GM23338 (cell line): Measurements from ENCODE around the gene SMAGP. TPM values are rescaled to one million over a fixed set of nuclear protein-coding genes. Genes with fewer than 3 reads are reported as not detected.
"Not testable (repeated sequence)": the region's sequence is repeated elsewhere in the genome, so short reads cannot be mapped to it uniquely, and the experiment has no call there.

ENCODE experiments used
- ATAC-seq: fragments of 200-7000 bp; cut with Tn5 transposase; 3 replicates; pipeline ENCODE4 v1.9.1; 2020
- DNase-seq: peaks from one replicate; pipeline ENCODE4 v3.0.0-alpha.2; 2015; ENCODE audit warnings: low spot score
- H2AFZ ChIP-seq: fragments of 200-600 bp; sonication (generic); 2 replicates; pipeline ENCODE4 v1.8.0; 2016; ENCODE audit warnings: antibody characterized with exemption, mild to moderate bottlenecking, moderate library complexity
- H3F3A ChIP-seq: fragments of 200-600 bp; sonication (generic); replicated peaks from 2 replicates; pipeline ENCODE4 v1.8.0; 2017; ENCODE audit warnings: antibody characterized with exemption, mixed run types, low read depth
- H3K27ac ChIP-seq: fragments of 200-600 bp; sonication (generic); 2 replicates; pipeline ENCODE4 v1.6.1; 2016; ENCODE audit warnings: low read depth
- H3K27me3 ChIP-seq: fragments of 200-600 bp; sonication (generic); 2 replicates; pipeline ENCODE4 v1.8.0; 2016; ENCODE audit warnings: mild to moderate bottlenecking, mixed run types, moderate library complexity; ENCODE audit not compliant: insufficient read depth
- H3K36me3 ChIP-seq: fragments of 200-600 bp; sonication (generic); 2 replicates; pipeline ENCODE4 v1.8.0; 2016; ENCODE audit warnings: mild to moderate bottlenecking; ENCODE audit not compliant: insufficient read depth
- H3K4me1 ChIP-seq: fragments of 200-600 bp; sonication (generic); 2 replicates; pipeline ENCODE4 v1.8.0; 2016; ENCODE audit warnings: mild to moderate bottlenecking, moderate library complexity; ENCODE audit not compliant: insufficient read depth
- H3K4me2 ChIP-seq: fragments of 200-600 bp; sonication (generic); 2 replicates; pipeline ENCODE4 v1.7.1; 2017; ENCODE audit warnings: mixed run types
- H3K4me3 ChIP-seq: fragments of 200-600 bp; sonication (generic); 2 replicates; pipeline ENCODE4 v1.6.1; 2016; ENCODE audit warnings: mixed run types
- H3K79me2 ChIP-seq: fragments of 200-600 bp; sonication (generic); replicated peaks from 2 replicates; pipeline ENCODE4 v1.8.0; 2017; ENCODE audit warnings: mild to moderate bottlenecking; ENCODE audit not compliant: insufficient read depth
- H3K9me2 ChIP-seq: fragments of 200-600 bp; sonication (generic); 2 replicates; pipeline ENCODE4 v1.8.0; 2017; ENCODE audit not compliant: insufficient read depth
- H4K20me1 ChIP-seq: fragments of 200-600 bp; sonication (generic); replicated peaks from 2 replicates; pipeline ENCODE4 v1.8.0; 2017; ENCODE audit warnings: mild to moderate bottlenecking; ENCODE audit not compliant: insufficient read depth
- H3K27ac Mint-ChIP-seq: 2 replicates; pipeline ENCODE4 v1.8.0; 2020; ENCODE audit warnings: inconsistent platforms, mild to moderate bottlenecking, moderate library complexity, mixed read lengths
- H3K27me3 Mint-ChIP-seq: 3 replicates; pipeline ENCODE4 v1.8.0; 2022; ENCODE audit warnings: low read depth, mild to moderate bottlenecking, moderate library complexity, mixed read lengths, inconsistent platforms; ENCODE audit not compliant: insufficient read depth, poor library complexity
- H3K36me3 Mint-ChIP-seq: 3 replicates; pipeline ENCODE4 v1.8.0; 2021; ENCODE audit warnings: low read depth, mild to moderate bottlenecking, inconsistent platforms, moderate library complexity, mixed read lengths
- H3K4me1 Mint-ChIP-seq: 3 replicates; pipeline ENCODE4 v1.8.0; 2020; ENCODE audit warnings: mild to moderate bottlenecking, inconsistent platforms, mixed read lengths
- H3K4me3 Mint-ChIP-seq: 3 replicates; pipeline ENCODE4 v1.8.0; 2021; ENCODE audit warnings: moderate library complexity, mild to moderate bottlenecking, inconsistent platforms, mixed read lengths
- H3K9me3 Mint-ChIP-seq: 3 replicates; pipeline ENCODE4 v1.8.0; 2020; ENCODE audit warnings: moderate library complexity, mild to moderate bottlenecking, inconsistent platforms, mixed read lengths
- CREB1 ChIP-seq: fragments of 250-450 bp; sonication (Bioruptor Pico); IDR thresholded peaks from 2 replicates; pipeline ENCODE4 v1.5.0; 2020; ENCODE audit warnings: low read depth, mild to moderate bottlenecking, moderate library complexity
- EZH2phosphoT487 ChIP-seq: fragments of 200-600 bp; sonication (generic); IDR thresholded peaks from one replicate; pipeline ENCODE4 v1.8.1; 2018; ENCODE audit warnings: antibody characterized with exemption; ENCODE audit not compliant: unreplicated experiment
- NANOG ChIP-seq: IDR thresholded peaks from 2 replicates; pipeline ENCODE4 v1.6.1; 2016; ENCODE audit warnings: antibody characterized with exemption, borderline replicate concordance
- STAT1 ChIP-seq: IDR thresholded peaks from one replicate; pipeline ENCODE4 v1.6.1; 2016; ENCODE audit warnings: antibody characterized with exemption; ENCODE audit not compliant: unreplicated experiment
- ZNF331 ChIP-seq: fragments of 250-450 bp; sonication (Bioruptor Pico); IDR thresholded peaks from 2 replicates; pipeline ENCODE4 v1.5.0; 2020; ENCODE audit warnings: low read depth, mild to moderate bottlenecking, moderate library complexity
- polyA plus RNA-seq: library from polyadenylated mRNA; unstranded; fragments of >200 nt; fragmentation: Nextera tagmentation; extraction: Ambion mirVana; gene quantifications from 2 replicates; pipeline ENCODE4 v1.2.1, GENCODE V29; 2016
- total RNA-seq: library from RNA; depleted of rRNA; stranded (reverse); fragments of >200 nt; shearing (Covaris generic); gene quantifications from 2 replicates; pipeline ENCODE4 v1.2.3, GENCODE V29; 2014
- TF ChIP-seq, protein P1 (sequence below), 2 experiments: fragments of 200-600 bp in 1 of 2; sonication (generic) in 1 of 2; conservative IDR thresholded peaks; 2 replicates each; pipeline versions ENCODE4 v1.5.1 to v1.6.1; 2016 to 2017; ENCODE audit warnings: antibody characterized with exemption in 2 of 2, low read depth in 2 of 2, mild to moderate bottlenecking in 2 of 2, moderate library complexity in 1 of 2
- TF ChIP-seq, protein P2 (sequence below): fragments of 250-450 bp; sonication (Bioruptor Pico); IDR thresholded peaks from 2 replicates; pipeline ENCODE4 v1.5.0; 2020; ENCODE audit warnings: mild to moderate bottlenecking, moderate library complexity
- TF ChIP-seq, protein P3 (sequence below): IDR thresholded peaks from one replicate; pipeline ENCODE4 v1.6.1; 2018; ENCODE audit warnings: antibody characterized with exemption; ENCODE audit not compliant: unreplicated experiment

The SMAGP gene
- total and polyA plus RNA-seq, 2 experiments from 2014 or later = 4.7 to 8.2 TPM

DNA sequence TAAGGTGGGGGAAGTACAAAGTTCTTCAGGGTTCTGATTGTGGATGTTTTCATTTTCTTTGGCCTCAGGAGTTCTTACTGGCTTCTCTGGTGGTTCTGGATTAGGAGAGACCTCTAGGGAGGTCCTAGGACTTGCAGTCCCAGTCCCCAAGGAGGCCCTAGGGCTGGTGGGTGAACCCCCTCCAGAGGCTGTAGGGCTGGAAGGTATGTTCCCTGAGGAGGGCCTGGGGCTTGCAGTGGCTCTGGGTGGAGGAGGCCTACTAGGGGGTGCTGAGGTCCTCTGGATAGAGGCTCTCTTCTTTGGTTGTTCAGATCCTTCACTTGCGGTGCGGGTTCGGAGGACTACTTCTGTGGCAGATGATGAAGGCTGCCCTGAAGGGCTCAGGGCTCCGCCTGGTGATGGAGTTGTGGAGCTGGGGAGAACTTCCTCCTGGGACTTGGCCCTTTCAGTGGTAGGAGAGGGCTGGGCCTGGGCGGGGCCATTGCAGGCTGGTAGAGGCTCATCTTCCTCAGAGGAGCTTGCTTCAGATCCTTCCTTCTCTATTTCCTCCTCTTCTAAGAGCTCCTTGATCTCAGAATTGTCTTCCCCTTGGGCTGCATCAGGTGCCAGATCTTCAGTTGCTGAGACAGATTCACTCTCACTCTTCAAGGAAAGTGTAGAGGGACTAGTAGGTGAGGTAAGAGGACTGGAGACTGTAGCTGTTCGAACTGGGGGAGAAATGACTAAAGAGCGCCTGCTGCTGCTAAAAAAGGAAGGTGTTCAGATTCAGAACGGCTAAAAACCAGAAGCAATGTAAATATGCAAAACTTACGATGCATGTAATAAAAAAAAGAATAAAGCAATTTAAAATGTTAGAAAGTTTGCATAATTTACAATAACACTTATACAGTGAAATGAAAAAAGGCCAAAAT is 21.6 kb upstream of the SMAGP start:
- H3K4me2 ChIP-seq, H3K4me1 Mint-ChIP-seq, H3K4me3 ChIP-seq, H3F3A ChIP-seq, H3K79me2 ChIP-seq, ATAC-seq, H3K36me3 Mint-ChIP-seq, H3K27ac Mint-ChIP-seq, H3K27me3 Mint-ChIP-seq, H3K4me3 Mint-ChIP-seq, H4K20me1 ChIP-seq, H3K9me3 Mint-ChIP-seq, H3K9me2 ChIP-seq, H2AFZ ChIP-seq, H3K27ac ChIP-seq, H3K4me1 ChIP-seq, H3K36me3 ChIP-seq, H3K27me3 ChIP-seq, DNase-seq: not testable (repeated sequence)
- TF ChIP-seq, protein P1, sequence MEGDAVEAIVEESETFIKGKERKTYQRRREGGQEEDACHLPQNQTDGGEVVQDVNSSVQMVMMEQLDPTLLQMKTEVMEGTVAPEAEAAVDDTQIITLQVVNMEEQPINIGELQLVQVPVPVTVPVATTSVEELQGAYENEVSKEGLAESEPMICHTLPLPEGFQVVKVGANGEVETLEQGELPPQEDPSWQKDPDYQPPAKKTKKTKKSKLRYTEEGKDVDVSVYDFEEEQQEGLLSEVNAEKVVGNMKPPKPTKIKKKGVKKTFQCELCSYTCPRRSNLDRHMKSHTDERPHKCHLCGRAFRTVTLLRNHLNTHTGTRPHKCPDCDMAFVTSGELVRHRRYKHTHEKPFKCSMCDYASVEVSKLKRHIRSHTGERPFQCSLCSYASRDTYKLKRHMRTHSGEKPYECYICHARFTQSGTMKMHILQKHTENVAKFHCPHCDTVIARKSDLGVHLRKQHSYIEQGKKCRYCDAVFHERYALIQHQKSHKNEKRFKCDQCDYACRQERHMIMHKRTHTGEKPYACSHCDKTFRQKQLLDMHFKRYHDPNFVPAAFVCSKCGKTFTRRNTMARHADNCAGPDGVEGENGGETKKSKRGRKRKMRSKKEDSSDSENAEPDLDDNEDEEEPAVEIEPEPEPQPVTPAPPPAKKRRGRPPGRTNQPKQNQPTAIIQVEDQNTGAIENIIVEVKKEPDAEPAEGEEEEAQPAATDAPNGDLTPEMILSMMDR (conservative IDR thresholded peaks at IDR 0.05; ENCODE audit: low read depth in 2 of 2) = peak in 1 of 2 experiments; percentile 24; a peak in 2 of 4 replicates

DNA sequence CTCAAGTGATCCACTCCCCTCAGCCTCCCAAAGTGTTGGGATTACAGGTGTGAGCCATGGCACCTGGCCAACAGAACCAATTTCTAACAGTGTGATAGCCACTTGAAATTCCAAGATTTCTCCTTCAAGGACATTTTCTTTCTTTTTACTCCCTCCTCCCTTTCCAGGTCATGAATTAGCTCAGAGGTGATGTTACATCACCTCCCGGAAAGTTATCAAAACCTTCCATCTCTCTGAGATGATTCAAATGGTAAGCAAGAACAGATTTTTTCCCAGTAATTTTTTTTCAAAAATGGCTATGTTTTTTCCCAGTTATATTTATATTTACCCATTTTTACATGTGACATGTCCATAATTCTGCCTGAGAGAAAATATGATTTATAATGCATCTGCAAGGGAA is 15.6 kb upstream of the SMAGP start:
- no peak overlapping the region for H3K4me3 ChIP-seq
- H3K27ac ChIP-seq = no peak overlapping the region
- H3K9me3 Mint-ChIP-seq = no peaks in the 10 kb centered on the region
- peaks cover 1% of the 10 kb centered on the region for H3K27me3 Mint-ChIP-seq
- H3K36me3 Mint-ChIP-seq = no peaks in the 10 kb centered on the region
- no peaks in the 10 kb centered on the region for H3K36me3 ChIP-seq
- H3K4me1 ChIP-seq = no peaks in the 10 kb centered on the region; the same call in 1 of the 2 replicates
- no peak for DNase-seq
- no peaks in the 10 kb centered on the region for H3K79me2 ChIP-seq
- H3F3A ChIP-seq = no peaks in the 10 kb centered on the region
- no peak overlapping the region for H3K27ac Mint-ChIP-seq
- H3K9me2 ChIP-seq = no peaks in the 10 kb centered on the region
- H3K4me2 ChIP-seq = no peak overlapping the region
- H3K27me3 ChIP-seq = no peaks in the 10 kb centered on the region
- H2AFZ ChIP-seq = no peak overlapping the region
- ATAC-seq = no peak
- no peak overlapping the region for H3K4me3 Mint-ChIP-seq
- H4K20me1 ChIP-seq = no peaks in the 10 kb centered on the region
- no peaks in the 10 kb centered on the region for H3K4me1 Mint-ChIP-seq
- TF ChIP-seq NANOG (no peak), STAT1 (no peak), ZNF331 (no peak), CREB1 (CRISPR knock-in tag) (no peak), EZH2phosphoT487 (no peak)
- TF ChIP-seq, protein P2, sequence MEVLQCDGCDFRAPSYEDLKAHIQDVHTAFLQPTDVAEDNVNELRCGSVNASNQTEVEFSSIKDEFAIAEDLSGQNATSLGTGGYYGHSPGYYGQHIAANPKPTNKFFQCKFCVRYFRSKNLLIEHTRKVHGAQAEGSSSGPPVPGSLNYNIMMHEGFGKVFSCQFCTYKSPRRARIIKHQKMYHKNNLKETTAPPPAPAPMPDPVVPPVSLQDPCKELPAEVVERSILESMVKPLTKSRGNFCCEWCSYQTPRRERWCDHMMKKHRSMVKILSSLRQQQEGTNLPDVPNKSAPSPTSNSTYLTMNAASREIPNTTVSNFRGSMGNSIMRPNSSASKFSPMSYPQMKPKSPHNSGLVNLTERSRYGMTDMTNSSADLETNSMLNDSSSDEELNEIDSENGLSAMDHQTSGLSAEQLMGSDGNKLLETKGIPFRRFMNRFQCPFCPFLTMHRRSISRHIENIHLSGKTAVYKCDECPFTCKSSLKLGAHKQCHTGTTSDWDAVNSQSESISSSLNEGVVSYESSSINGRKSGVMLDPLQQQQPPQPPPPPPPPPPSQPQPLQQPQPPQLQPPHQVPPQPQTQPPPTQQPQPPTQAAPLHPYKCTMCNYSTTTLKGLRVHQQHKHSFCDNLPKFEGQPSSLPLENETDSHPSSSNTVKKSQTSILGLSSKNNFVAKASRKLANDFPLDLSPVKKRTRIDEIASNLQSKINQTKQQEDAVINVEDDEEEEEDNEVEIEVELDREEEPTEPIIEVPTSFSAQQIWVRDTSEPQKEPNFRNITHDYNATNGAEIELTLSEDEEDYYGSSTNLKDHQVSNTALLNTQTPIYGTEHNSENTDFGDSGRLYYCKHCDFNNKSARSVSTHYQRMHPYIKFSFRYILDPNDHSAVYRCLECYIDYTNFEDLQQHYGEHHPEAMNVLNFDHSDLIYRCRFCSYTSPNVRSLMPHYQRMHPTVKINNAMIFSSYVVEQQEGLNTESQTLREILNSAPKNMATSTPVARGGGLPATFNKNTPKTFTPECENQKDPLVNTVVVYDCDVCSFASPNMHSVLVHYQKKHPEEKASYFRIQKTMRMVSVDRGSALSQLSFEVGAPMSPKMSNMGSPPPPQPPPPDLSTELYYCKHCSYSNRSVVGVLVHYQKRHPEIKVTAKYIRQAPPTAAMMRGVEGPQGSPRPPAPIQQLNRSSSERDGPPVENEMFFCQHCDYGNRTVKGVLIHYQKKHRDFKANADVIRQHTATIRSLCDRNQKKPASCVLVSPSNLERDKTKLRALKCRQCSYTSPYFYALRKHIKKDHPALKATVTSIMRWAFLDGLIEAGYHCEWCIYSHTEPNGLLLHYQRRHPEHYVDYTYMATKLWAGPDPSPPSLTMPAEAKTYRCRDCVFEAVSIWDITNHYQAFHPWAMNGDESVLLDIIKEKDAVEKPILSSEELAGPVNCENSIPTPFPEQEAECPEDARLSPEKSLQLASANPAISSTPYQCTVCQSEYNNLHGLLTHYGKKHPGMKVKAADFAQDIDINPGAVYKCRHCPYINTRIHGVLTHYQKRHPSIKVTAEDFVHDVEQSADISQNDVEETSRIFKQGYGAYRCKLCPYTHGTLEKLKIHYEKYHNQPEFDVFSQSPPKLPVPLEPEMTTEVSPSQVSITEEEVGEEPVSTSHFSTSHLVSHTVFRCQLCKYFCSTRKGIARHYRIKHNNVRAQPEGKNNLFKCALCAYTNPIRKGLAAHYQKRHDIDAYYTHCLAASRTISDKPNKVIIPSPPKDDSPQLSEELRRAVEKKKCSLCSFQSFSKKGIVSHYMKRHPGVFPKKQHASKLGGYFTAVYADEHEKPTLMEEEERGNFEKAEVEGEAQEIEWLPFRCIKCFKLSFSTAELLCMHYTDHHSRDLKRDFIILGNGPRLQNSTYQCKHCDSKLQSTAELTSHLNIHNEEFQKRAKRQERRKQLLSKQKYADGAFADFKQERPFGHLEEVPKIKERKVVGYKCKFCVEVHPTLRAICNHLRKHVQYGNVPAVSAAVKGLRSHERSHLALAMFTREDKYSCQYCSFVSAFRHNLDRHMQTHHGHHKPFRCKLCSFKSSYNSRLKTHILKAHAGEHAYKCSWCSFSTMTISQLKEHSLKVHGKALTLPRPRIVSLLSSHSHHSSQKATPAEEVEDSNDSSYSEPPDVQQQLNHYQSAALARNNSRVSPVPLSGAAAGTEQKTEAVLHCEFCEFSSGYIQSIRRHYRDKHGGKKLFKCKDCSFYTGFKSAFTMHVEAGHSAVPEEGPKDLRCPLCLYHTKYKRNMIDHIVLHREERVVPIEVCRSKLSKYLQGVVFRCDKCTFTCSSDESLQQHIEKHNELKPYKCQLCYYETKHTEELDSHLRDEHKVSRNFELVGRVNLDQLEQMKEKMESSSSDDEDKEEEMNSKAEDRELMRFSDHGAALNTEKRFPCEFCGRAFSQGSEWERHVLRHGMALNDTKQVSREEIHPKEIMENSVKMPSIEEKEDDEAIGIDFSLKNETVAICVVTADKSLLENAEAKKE (CRISPR knock-in tag) = no peak
- TF ChIP-seq, protein P3, sequence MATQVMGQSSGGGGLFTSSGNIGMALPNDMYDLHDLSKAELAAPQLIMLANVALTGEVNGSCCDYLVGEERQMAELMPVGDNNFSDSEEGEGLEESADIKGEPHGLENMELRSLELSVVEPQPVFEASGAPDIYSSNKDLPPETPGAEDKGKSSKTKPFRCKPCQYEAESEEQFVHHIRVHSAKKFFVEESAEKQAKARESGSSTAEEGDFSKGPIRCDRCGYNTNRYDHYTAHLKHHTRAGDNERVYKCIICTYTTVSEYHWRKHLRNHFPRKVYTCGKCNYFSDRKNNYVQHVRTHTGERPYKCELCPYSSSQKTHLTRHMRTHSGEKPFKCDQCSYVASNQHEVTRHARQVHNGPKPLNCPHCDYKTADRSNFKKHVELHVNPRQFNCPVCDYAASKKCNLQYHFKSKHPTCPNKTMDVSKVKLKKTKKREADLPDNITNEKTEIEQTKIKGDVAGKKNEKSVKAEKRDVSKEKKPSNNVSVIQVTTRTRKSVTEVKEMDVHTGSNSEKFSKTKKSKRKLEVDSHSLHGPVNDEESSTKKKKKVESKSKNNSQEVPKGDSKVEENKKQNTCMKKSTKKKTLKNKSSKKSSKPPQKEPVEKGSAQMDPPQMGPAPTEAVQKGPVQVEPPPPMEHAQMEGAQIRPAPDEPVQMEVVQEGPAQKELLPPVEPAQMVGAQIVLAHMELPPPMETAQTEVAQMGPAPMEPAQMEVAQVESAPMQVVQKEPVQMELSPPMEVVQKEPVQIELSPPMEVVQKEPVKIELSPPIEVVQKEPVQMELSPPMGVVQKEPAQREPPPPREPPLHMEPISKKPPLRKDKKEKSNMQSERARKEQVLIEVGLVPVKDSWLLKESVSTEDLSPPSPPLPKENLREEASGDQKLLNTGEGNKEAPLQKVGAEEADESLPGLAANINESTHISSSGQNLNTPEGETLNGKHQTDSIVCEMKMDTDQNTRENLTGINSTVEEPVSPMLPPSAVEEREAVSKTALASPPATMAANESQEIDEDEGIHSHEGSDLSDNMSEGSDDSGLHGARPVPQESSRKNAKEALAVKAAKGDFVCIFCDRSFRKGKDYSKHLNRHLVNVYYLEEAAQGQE = no peak
